HepG2 (cell line): ENCODE measurements around the gene CLIC5. TPM values are rescaled to one million over a fixed set of nuclear protein-coding genes. Genes with fewer than 3 reads are reported as not detected.

ENCODE experiments used
- ATAC-seq: fragments of 200-7000 bp; cut with Tn5 transposase; 3 replicates; pipeline ENCODE4 v1.9.1; 2020; ENCODE audit warnings: mild to moderate bottlenecking, moderate library complexity
- BruUV-seq: library from RNA; stranded (reverse); fragments of 400-500 nt; replicated peaks from 2 replicates; lab custom pipeline; 2021; lab: Mats Ljungman, UMichigan
- CTCF ChIA-PET: fragments of 300-600 bp; formaldehyde crosslinking; extraction: SDS; loops from one replicate; lab custom pipeline; 2021; ENCODE audit warnings: low total read pairs, inconsistent platforms, low intra/inter-chr PET ratio; lab: Yijun Ruan, JAX
- POLR2A ChIA-PET: fragments of 350-600 bp; sonication (Branson Sonifier 250); formaldehyde crosslinking; loops from one replicate; lab custom pipeline; 2020; ENCODE audit warnings: antibody characterized with exemption, inconsistent platforms; lab: Yijun Ruan, JAX
- DNase-seq: peaks from one replicate; pipeline ENCODE4 v3.0.0-alpha.2; 2015; ENCODE audit warnings: low spot score
- FAIRE-seq: peaks from 3 replicates; lab custom pipeline; 2011; peaks lifted over from hg19 to GRCh38; lab: Jason Lieb, UNC
- H2AFZ ChIP-seq: one replicate; pipeline ENCODE4 v1.6.1; 2011; ENCODE audit warnings: low read length, inconsistent platforms
- H3K27ac ChIP-seq: fragments of 300-600 bp; 3 replicates; pipeline ENCODE4 v1.8.0; 2011; ENCODE audit warnings: mixed run types, mild to moderate bottlenecking, mixed read lengths, low read length, inconsistent platforms; ENCODE audit not compliant: insufficient read depth; ENCODE audit errors: extremely low read length
- H3K27me3 ChIP-seq, 2 experiments: fragments of 200-600 bp in 1 of 2; 2 replicates in 1 of 2; 3 replicates in 1 of 2; pipeline versions ENCODE4 v1.6.0 to v1.8.0; 2011; ENCODE audit warnings: low read length in 2 of 2, mild to moderate bottlenecking in 2 of 2, moderate library complexity in 2 of 2, inconsistent platforms in 1 of 2; ENCODE audit not compliant: insufficient read depth in 2 of 2, control insufficient read depth in 1 of 2
- H3K36me3 ChIP-seq, 2 experiments: fragments of 200-600 bp in 1 of 2; replicated peaks in 1 of 2; 2 replicates in 1 of 2; 3 replicates in 1 of 2; pipeline versions ENCODE4 v1.5.1 to v1.8.0; 2011; ENCODE audit warnings: low read length in 2 of 2, inconsistent platforms in 1 of 2; ENCODE audit not compliant: insufficient read depth in 2 of 2, control insufficient read depth in 1 of 2
- H3K4me1 ChIP-seq: 2 replicates; pipeline ENCODE4 v1.5.1; 2012; ENCODE audit warnings: low read length, inconsistent platforms; ENCODE audit not compliant: insufficient read depth
- H3K4me2 ChIP-seq: 2 replicates; pipeline ENCODE4 v1.6.0; 2011; ENCODE audit warnings: low read depth, low read length, inconsistent platforms
- H3K4me3 ChIP-seq, 3 experiments: fragments of 200-600 bp in 1 of 3; sonication (generic), shearing (Covaris generic) in 1 of 3; replicated peaks in 1 of 3; 2 replicates each; pipeline ENCODE4 v1.5.1; 2011 to 2016; ENCODE audit warnings: low read length in 3 of 3, inconsistent platforms in 2 of 3, low read depth in 2 of 3, mild to moderate bottlenecking in 2 of 3, control low read depth in 1 of 3, mixed read lengths in 1 of 3; ENCODE audit not compliant: insufficient read depth in 1 of 3
- H3K79me2 ChIP-seq: one replicate; pipeline ENCODE4 v1.6.1; 2011; ENCODE audit warnings: low read length, inconsistent platforms; ENCODE audit not compliant: insufficient read depth
- H3K9ac ChIP-seq: 2 replicates; pipeline ENCODE4 v1.6.0; 2011; ENCODE audit warnings: mild to moderate bottlenecking, low read depth, low read length, inconsistent platforms; ENCODE audit not compliant: insufficient read depth
- H3K9me3 ChIP-seq: 2 replicates; pipeline ENCODE4 v1.5.1; 2012; ENCODE audit warnings: mild to moderate bottlenecking, low read length
- H4K20me1 ChIP-seq: 2 replicates; pipeline ENCODE4 v1.6.0; 2011; ENCODE audit warnings: inconsistent platforms, mild to moderate bottlenecking, low read length, moderate library complexity; ENCODE audit not compliant: insufficient read depth
- ARID5B ChIP-seq: IDR thresholded peaks from 2 replicates; pipeline ENCODE4 v1.4.0; 2020; ENCODE audit warnings: mild to moderate bottlenecking, missing genetic modification reagents
- CAMTA2 ChIP-seq: sonication (generic); formaldehyde crosslinking; IDR thresholded peaks from 2 replicates; pipeline ENCODE4 v1.4.0; 2020; ENCODE audit warnings: mild to moderate bottlenecking, missing genetic modification reagents, borderline replicate concordance
- DRAP1 ChIP-seq: IDR thresholded peaks from 2 replicates; pipeline ENCODE4 v1.6.1; 2016; ENCODE audit warnings: missing genetic modification reagents, missing compliant biosample characterization
- EP300 ChIP-seq, 3 experiments: sonication (generic) in 1 of 3; formaldehyde crosslinking in 1 of 3; IDR thresholded peaks; 2 replicates each; pipeline versions ENCODE4 v1.5.1 to v1.6.1; 2011 to 2020; ENCODE audit warnings: low read depth in 2 of 3, low read length in 2 of 3, borderline replicate concordance in 1 of 3, improper control_type of control experiment in 1 of 3, mild to moderate bottlenecking in 1 of 3, missing genetic modification reagents in 1 of 3, moderate library complexity in 1 of 3
- NBN ChIP-seq: fragments of 450-650 bp; conservative IDR thresholded peaks from 2 replicates; pipeline ENCODE4 v1.6.1; 2017
- NFYC ChIP-seq: IDR thresholded peaks from 2 replicates; pipeline ENCODE4 v1.6.1; 2016; ENCODE audit warnings: missing genetic modification reagents, missing compliant biosample characterization
- TFAP4 ChIP-seq: sonication (generic); IDR thresholded peaks from 2 replicates; pipeline ENCODE4 v1.6.1; 2016; ENCODE audit warnings: low read depth, borderline replicate concordance
- ZNF251 ChIP-seq: sonication (generic); formaldehyde crosslinking; IDR thresholded peaks from 2 replicates; pipeline ENCODE4 v1.9.0; 2021; ENCODE audit warnings: mild to moderate bottlenecking, missing genetic modification reagents
- ZNF260 ChIP-seq: sonication (generic); formaldehyde crosslinking; IDR thresholded peaks from 2 replicates; pipeline ENCODE4 v1.4.0; 2020; ENCODE audit warnings: missing genetic modification reagents, low read depth, mild to moderate bottlenecking, borderline replicate concordance
- ZNF383 ChIP-seq: sonication (generic); formaldehyde crosslinking; IDR thresholded peaks from 2 replicates; pipeline ENCODE4 v1.4.0; 2020; ENCODE audit warnings: missing genetic modification reagents, mild to moderate bottlenecking, borderline replicate concordance
- ZNF563 ChIP-seq: sonication (generic); formaldehyde crosslinking; IDR thresholded peaks from 2 replicates; pipeline ENCODE4 v1.8.0; 2022; ENCODE audit warnings: mild to moderate bottlenecking, moderate library complexity, missing genetic modification reagents
- WGBS: methylation state at CpG from one replicate; pipeline ENCODE4 v1.1.6; 2017; ENCODE audit warnings: low lambda C conversion rate; 5-methylcytosine and 5-hydroxymethylcytosine counted together
- in situ Hi-C: cut with HindIII; loops from 2 replicates; pipeline ENCODE4 v1.10.0; 2017; ENCODE audit warnings: low pct_unique_long_range_greater_than_20kb; ENCODE audit not compliant: extremely low pct_ligation_motif_present
- intact Hi-C: fragments of 100-400 bp; cut with micrococcal nuclease; formaldehyde crosslinking; loops from one replicate; pipeline ENCODE4 v1.10.0; 2022; ENCODE audit not compliant: unreplicated experiment
- polyA plus RNA-seq, 8 experiments: library from polyadenylated mRNA; depleted of rRNA in 3 of 8; stranded (reverse) in 7 of 8; unstranded in 1 of 8; fragments of >200 nt; fragmentation: Illumina TruSeq in 4 of 8; extraction: Trizol in 4 of 8; gene quantifications; 2 replicates each; pipeline versions ENCODE4 v1.2.1 to v1.2.3, GENCODE V29; 2011 to 2016; ENCODE audit warnings: low read depth in 4 of 8, missing spikeins in 1 of 8, mixed read lengths in 1 of 8; ENCODE audit not compliant: insufficient read depth in 1 of 8
- total RNA-seq, 5 experiments: library from RNA; depleted of rRNA; stranded (reverse); fragments of >200 nt; fragmentation: Illumina TruSeq; extraction: Trizol; gene quantifications; 2 replicates each; pipeline ENCODE4 v1.2.3, GENCODE V29; 2016; ENCODE audit warnings: low read depth in 1 of 5
- TF ChIP-seq, protein P1 (sequence below): sonication (generic); formaldehyde crosslinking; IDR thresholded peaks from 2 replicates; pipeline ENCODE4 v1.4.0; 2020; ENCODE audit warnings: missing genetic modification reagents
- TF ChIP-seq, protein P2 (sequence below): sonication (generic); formaldehyde crosslinking; conservative IDR thresholded peaks from 2 replicates; pipeline ENCODE4 v1.8.0; 2022; ENCODE audit warnings: mild to moderate bottlenecking, moderate library complexity, missing genetic modification reagents

Gene CLIC5
- total and polyA plus RNA-seq, 2 of the 13 experiments (the other 11 are each of a cell fraction or from before 2014, with no cell fraction given), result not detected

DNA sequence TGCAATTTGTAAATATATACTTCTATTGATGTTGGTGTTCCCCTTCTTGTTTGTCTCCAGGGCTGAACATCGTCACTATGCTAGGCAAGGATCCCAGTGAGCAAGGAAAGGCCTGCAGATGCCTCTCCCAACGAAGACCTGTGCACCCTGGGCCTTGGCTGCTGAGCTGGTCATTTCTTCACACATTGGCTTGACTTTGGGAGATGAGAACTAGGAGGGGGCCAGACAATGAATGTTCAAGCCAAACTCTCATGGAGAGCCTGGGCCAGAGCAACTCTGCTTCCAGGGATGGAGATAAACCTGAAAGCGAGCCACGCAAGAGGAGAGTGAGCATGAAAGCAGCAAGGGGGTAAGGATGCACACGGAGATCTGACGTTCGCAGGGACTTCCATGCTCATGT is 104.0 kb downstream of the CLIC5 start (continued):
- no peak for TF ChIP-seq ZNF260 (CRISPR knock-in tag)
- TF ChIP-seq, all 625 proteins: peak for 0

- no peaks in the 10 kb centered on the region for H4K20me1 ChIP-seq
- H3K4me1 ChIP-seq, result no peaks in the 10 kb centered on the region
- DNase-seq (no peak), ATAC-seq (no peak), FAIRE-seq (no peak)
- no peak overlapping the region for H3K4me3 ChIP-seq
- H3K9ac ChIP-seq, result no peak overlapping the region
- in situ Hi-C loops (loop anchor here (25.0 kb wide), 1 partner anchor 1242 kb away; no protein-coding TSS in a partner anchor), intact Hi-C loops (no loop called here)
- no peaks in the 10 kb centered on the region for H3K9me3 ChIP-seq
- no peak overlapping the region for H3K27ac ChIP-seq
- peaks cover 0 to 22% of the 10 kb centered on the region in 2 experiments; a peak in 2 of 5 replicates for H3K27me3 ChIP-seq
- no peak overlapping the region for H3K4me2 ChIP-seq
- WGBS, result 4% methylated on average over 1 of the region's 1 CpG
- H3K36me3 ChIP-seq, result no peaks in the 10 kb centered on the region
- no peak overlapping the region for H2AFZ ChIP-seq
- no TSS peak for BruUV-seq
- CTCF ChIA-PET, result no interaction called here
- POLR2A ChIA-PET, result no interaction called here
- no peaks in the 10 kb centered on the region for H3K79me2 ChIP-seq
- no peak for TF ChIP-seq ZNF563 (CRISPR knock-in tag)
- TF ChIP-seq, protein P1, sequence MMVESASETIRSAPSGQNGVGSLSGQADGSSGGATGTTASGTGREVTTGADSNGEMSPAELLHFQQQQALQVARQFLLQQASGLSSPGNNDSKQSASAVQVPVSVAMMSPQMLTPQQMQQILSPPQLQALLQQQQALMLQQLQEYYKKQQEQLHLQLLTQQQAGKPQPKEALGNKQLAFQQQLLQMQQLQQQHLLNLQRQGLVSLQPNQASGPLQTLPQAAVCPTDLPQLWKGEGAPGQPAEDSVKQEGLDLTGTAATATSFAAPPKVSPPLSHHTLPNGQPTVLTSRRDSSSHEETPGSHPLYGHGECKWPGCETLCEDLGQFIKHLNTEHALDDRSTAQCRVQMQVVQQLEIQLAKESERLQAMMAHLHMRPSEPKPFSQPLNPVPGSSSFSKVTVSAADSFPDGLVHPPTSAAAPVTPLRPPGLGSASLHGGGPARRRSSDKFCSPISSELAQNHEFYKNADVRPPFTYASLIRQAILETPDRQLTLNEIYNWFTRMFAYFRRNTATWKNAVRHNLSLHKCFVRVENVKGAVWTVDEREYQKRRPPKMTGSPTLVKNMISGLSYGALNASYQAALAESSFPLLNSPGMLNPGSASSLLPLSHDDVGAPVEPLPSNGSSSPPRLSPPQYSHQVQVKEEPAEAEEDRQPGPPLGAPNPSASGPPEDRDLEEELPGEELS (CRISPR knock-in tag), result no peak
- no peak for TF ChIP-seq NBN
- no peak for TF ChIP-seq ZNF251 (CRISPR knock-in tag)
- no peak for TF ChIP-seq ARID5B (CRISPR knock-in tag)
- TF ChIP-seq CAMTA2 (CRISPR knock-in tag), result no peak
- TF ChIP-seq, protein P2, sequence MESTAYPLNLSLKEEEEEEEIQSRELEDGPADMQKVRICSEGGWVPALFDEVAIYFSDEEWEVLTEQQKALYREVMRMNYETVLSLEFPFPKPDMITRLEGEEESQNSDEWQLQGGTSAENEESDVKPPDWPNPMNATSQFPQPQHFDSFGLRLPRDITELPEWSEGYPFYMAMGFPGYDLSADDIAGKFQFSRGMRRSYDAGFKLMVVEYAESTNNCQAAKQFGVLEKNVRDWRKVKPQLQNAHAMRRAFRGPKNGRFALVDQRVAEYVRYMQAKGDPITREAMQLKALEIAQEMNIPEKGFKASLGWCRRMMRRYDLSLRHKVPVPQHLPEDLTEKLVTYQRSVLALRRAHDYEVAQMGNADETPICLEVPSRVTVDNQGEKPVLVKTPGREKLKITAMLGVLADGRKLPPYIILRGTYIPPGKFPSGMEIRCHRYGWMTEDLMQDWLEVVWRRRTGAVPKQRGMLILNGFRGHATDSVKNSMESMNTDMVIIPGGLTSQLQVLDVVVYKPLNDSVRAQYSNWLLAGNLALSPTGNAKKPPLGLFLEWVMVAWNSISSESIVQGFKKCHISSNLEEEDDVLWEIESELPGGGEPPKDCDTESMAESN, result no peak
- no peak for TF ChIP-seq ZNF383 (CRISPR knock-in tag)
- TF ChIP-seq NFYC (CRISPR knock-in tag), result no peak
- no peak for TF ChIP-seq DRAP1
- no peak for TF ChIP-seq TFAP4
- no peak for TF ChIP-seq EP300 (IDR thresholded peaks at IDR 0.05; ENCODE audit: low read depth in 2 of 2, low read length in 2 of 2)
- TF ChIP-seq EP300 (CRISPR knock-in tag; IDR thresholded peaks at IDR 0.05; ENCODE audit: borderline replicate concordance), result no peak
Measured at GRCh38 chr6:45903959-45904358, 111.7 kb downstream of the CLIC5 start.
